ENCODE results near the gene TANGO2. TPM values are rescaled to one million over a fixed set of nuclear protein-coding genes. Genes with fewer than 3 reads are reported as not detected.

The TANGO2 gene
- total and polyA plus RNA-seq, 9 of the 15 experiments (the other 6 are each of a cell fraction or from before 2014, with no cell fraction given) = 15.5 to 94.9 (median 70.1) TPM

- TF ChIP-seq JUND (IDR thresholded peaks at IDR 0.05; ENCODE audit: borderline replicate concordance, low read depth, low read length) (peak; percentile 62; the same call in 1 of the 2 replicates), JUND (tag; IDR thresholded peaks at IDR 0.05; ENCODE audit: borderline replicate concordance, low read depth, low read length) (peak; percentile 67; the same call in 1 of the 3 replicates), LCOR (CRISPR knock-in tag; IDR thresholded peaks at IDR 0.05) (no peak), SMC3 (conservative IDR thresholded peaks at IDR 0.05; ENCODE audit: insufficient read depth, low read depth, low read length) (0 out of 2 replicates have a peak, but pooled peaks have one; percentile 2), PTBP1 (IDR thresholded peaks at IDR 0.05; ENCODE audit: low read depth, low read length) (peak; percentile 99), AFF1 (IDR thresholded peaks at IDR 0.05; ENCODE audit: low read depth in 1 of 2, partially characterized antibody in 2 of 2) (no peak), CCNT2 (IDR thresholded peaks at IDR 0.05; ENCODE audit: borderline replicate concordance, extremely low read depth, insufficient read length, low read depth, low read length) (no peak), KLF13 (tag; IDR thresholded peaks at IDR 0.05; ENCODE audit: borderline replicate concordance, low read depth) (peak; percentile 37; the same call in 1 of the 2 replicates), CGGBP1 (CRISPR knock-in tag; IDR thresholded peaks at IDR 0.05) (no peak), ESRRB (CRISPR knock-in tag; IDR thresholded peaks at IDR 0.05; ENCODE audit: borderline replicate concordance) (no peak), ZKSCAN1 (IDR thresholded peaks at IDR 0.05; ENCODE audit: low read depth, low read length) (peak; percentile 68; the same call in 1 of the 2 replicates), MLX (CRISPR knock-in tag; conservative IDR thresholded peaks at IDR 0.05) (peak in 1 of 2 experiments; percentile 39; a peak in 1 of 4 replicates), COPS2 (conservative IDR thresholded peaks at IDR 0.05) (no peak), ZNF24 (IDR thresholded peaks at IDR 0.05) (peak; percentile 11; the same call in 1 of the 2 replicates), FOXJ2 (tag; IDR thresholded peaks at IDR 0.05) (no peak), CUX1 (CRISPR knock-in tag; IDR thresholded peaks at IDR 0.05) (no peak), HSF4 (CRISPR knock-in tag; IDR thresholded peaks at IDR 0.05; ENCODE audit: borderline replicate concordance) (peak; percentile 26; the same call in 1 of the 2 replicates)
These were observed 46.5 kb upstream of the TANGO2 start (continued) for GRCh38 chr22:19974268-19974861.

Data from K562 (cell line).